GDM1 (cell line): Measurements from ENCODE around the gene TMEM92.
"Not testable (repeated sequence)": the region's sequence is repeated elsewhere in the genome, so short reads cannot be mapped to it uniquely, and the experiment has no call there.

Source experiments
- DNase-seq: peaks from one replicate; lab custom pipeline; 2025; lab: John Stamatoyannopoulos, UW

The TMEM92 gene

DNA sequence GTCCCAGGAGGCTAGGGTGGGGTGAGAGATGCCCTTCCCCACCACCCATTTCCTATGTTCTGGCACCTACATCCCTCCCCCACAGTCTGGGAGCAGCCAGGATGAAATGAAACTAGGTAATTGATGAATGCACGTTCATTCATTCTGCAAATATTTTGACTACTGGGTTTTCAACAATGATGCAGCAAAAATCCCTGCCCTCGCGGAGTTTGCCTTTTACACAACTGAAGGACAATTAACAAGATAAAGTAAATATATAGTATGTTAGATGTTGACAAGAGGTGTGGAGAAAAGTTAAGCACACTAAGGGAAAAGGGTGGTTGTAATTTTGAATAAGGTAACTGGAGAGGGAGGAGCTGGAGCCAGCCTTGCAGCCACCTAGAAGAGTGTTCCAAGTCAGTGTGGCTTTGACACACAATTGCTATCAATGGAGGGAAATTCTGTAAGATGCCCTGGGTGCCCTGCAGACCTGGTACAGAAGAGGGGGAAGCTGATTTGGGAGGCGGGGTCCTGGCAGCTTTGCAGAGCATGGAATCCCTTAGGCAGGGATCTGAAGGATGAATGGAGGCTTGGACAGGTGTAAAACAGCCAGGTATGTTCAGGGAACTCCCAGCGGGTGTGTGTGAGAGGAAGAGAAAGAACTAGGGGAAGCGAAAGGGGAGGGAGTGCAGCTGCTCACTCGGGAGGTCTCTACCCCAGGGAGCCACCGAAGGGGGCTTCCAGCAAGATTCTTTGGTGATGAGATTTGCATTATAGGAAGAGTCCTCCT lies 2.5 kb downstream of the TMEM92 start:
- no peak for DNase-seq

DNA sequence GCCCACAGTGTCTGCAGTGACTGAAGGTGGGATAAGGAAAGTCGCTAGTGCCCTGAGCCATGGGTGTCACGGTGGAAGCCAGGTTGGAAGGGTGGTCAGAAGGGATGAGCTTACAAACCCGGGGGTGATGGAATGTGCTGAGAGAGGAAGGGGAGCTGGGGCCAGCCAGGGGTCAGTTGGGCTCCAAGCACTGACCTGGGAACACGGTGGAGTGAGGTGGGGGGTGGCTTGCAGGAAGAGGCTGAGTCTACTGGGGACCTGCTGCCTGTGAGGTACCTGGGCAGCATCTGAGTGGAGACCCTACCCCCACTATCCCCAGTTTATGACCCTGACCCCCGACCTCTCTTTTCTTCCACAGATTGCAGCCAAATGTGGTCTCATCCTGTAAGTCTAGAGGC lies 3.1 kb downstream of the TMEM92 start:
- no peak for DNase-seq

- DNase-seq = no peak
Observed at GRCh38 chr17:50278526-50279180, 4.4 kb downstream of the TMEM92 start.

- DNase-seq = no peak
Observed at GRCh38 chr17:50279181-50279526, 4.9 kb downstream of the TMEM92 start.

DNA sequence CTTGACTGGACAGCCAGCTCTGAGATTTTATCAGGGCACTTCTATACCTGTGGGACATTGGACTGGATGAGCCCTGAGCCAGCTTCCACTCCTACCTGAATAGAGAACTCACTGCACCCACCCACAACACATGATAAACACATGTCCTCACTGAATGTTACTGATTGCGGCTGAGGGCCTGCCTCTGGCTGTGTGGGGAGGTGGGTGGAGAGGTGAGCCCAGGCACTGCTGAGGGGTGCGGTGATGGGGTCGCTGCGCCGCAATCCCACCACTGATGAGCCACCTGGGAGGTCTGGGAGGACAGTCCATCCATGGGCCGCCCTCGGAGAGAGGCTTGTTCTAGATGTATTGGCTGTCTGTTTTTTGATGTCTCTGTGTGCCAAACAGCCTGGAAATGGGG lies 5.4 kb downstream of the TMEM92 start:
- DNase-seq = no peak

- DNase-seq = no peak
Observed at GRCh38 chr17:50280068-50280467, 5.8 kb downstream of the TMEM92 start.

GRCh38 chr17:50280801-50281441 lies 6.7 kb downstream of the TMEM92 start:
- no peak for DNase-seq

DNA sequence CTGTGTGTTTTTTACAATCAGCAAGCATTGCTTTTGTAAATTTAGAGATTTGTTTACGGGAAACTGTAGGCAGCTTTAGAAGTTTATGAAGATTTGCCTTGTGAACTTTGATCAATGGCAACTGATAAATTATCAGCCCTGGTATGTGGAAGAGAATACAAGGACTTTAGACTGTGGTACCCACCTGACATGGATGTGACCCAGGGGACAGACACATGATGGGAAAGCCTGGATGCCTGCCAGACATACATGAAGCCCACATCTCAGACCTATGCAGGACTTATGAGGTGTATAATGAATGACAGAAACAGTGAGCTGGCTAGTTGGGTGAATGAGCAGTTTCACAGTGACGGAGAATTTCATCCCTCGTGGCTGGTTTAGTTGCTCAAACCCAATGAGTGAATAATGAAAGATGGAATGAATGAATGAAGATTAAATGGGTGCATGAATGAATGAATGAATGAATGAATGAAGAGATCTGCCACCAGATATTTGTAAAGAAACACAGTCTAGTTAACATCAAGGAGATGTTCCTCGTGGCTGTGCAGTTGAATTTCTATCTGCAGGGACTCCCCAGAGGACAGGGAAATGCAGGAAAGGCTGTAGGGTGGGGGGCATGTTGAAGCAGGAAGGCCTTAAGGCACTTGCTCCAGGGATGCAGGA lies 7.6 kb downstream of the TMEM92 start:
- no peak for DNase-seq

- DNase-seq = no peak
Observed at GRCh38 chr17:50283246-50283645, 9.0 kb downstream of the TMEM92 start.

- no peak for DNase-seq
Observed at GRCh38 chr17:50283714-50284113, 9.4 kb downstream of the TMEM92 start.

- DNase-seq = no peak
Observed at GRCh38 chr17:50285941-50286340, 11.7 kb downstream of the TMEM92 start.

- DNase-seq = not testable (repeated sequence)
Observed at GRCh38 chr17:50287302-50287701, 13.0 kb downstream of the TMEM92 start.

- DNase-seq = no peak
Observed at GRCh38 chr17:50288306-50288705, 14.0 kb downstream of the TMEM92 start.

DNA sequence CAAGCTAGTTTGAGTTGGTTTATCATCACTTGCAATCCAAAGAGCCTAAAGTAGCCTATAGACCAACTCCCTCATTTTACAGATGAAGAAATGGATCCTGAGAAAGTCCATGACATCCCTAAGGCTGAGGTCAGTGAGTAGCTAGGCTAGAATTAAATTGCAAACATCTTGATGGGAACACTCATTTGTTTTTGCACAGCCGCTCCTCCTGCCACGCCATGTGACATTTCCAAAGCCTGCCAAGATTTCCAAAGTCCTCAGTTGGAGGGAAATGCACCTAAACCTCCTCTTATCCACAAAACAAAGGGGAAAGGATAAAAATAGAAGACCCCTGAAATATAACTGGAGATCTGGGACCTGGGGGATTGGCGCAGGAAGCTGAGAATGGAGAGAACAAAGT lies 15.0 kb downstream of the TMEM92 start:
- no peak for DNase-seq

DNA sequence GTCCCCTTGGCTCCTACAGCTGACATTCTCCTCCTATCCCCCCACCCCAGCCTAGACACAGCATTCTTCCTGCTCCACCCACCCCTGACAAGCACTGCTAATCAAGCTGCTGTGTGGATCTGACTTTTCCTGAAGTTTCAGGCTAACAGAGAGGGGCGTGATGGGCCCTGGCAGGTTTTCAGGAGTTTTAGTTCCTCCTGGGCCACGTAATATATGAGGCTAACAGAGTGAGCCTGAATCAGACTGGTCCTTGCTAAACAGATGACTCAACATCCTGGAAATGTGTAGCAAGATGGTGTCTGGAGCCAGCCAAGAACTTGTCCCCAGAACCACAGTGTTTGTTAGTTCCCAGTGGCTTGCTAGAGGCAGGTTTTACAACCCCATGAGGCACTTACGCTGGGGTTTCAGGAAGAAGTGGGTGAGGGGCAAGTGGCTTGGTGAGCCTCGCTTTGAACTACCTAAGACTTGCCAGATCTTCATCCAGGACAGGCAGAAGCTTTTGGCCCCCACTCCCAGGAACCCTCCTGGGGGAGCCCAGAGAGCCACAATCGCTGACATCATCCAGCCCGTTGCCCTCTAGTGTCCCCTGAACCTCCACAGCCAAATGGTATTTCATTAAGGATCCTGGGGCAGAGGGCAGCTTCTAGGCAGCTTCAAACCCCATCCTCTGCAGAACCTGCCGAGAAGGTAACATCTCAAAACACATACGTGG lies 15.9 kb downstream of the TMEM92 start:
- peak; percentile 64 for DNase-seq

- no peak for DNase-seq
Observed at GRCh38 chr17:50290933-50291332, 16.7 kb downstream of the TMEM92 start.

GRCh38 chr17:50292465-50292864 lies 18.2 kb downstream of the TMEM92 start:
- DNase-seq = no peak

DNA sequence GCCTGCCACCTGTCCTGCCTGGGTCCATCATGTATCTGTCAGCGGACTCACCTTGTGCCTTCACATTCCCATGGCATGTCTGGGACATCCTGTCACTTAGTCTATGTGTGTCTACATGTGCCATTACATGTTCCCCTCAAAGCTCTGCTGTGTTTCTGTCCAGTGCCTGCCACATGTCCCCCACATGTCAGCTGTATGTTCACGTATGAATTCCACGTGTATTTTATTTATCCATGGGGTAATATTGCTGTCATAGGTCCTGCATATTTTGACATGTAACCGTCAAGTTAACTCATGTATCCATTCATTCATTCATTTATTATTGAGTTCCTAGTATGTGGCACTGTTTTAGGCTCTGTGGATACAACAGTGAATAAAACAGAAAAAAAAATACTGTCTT lies 20.8 kb downstream of the TMEM92 start:
- no peak for DNase-seq

GRCh38 chr17:50297407-50297865 lies 23.2 kb downstream of the TMEM92 start:
- DNase-seq = peak; percentile 67

GRCh38 chr17:50298018-50298417 lies 23.8 kb downstream of the TMEM92 start:
- DNase-seq = no peak

DNA sequence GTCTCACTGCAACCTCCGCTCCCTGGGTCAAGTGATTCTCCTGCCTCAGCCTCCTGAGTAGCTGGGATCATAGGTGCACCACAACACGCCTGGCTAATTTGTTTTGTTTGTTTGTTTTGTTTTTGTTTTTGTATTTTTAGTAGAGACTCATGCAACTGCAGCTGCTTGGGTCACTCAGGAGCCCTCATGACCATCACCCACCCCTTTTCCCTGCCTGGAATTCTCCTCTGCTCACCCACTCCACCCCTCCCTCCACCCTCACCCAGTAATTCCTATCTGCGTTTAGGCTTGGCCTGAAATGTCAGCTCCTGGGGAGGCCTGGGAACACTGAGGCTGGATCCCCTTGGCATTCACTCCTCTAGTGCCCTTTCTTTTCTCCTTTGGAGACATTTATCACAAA lies 25.5 kb downstream of the TMEM92 start:
- no peak for DNase-seq

DNA sequence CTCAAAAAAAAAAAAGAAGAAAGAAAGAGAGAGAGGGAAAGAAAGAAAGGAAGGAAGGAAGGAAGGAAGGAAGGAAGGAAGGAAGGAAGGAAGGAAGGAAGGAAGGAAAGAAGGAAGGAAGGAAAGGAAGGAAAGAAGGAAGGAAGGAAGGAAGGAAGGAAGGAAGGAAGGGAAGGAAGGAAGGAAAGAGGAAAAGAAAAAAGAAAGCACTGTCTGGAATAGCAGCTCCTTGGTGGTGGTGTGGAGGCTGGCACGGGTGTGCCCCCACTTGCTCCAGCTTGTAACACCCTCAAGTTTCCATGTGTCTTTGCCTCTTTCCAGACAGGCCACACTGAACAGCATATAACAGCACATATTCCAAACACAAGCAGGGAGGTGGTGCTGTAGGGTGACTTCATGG lies 26.6 kb downstream of the TMEM92 start:
- DNase-seq = not testable (repeated sequence)
